ENCODE results near the gene FNDC10.
"Not testable (repeated sequence)": the region's sequence is repeated elsewhere in the genome, so short reads cannot be mapped to it uniquely, and the experiment has no call there.

FNDC10 gene

DNA sequence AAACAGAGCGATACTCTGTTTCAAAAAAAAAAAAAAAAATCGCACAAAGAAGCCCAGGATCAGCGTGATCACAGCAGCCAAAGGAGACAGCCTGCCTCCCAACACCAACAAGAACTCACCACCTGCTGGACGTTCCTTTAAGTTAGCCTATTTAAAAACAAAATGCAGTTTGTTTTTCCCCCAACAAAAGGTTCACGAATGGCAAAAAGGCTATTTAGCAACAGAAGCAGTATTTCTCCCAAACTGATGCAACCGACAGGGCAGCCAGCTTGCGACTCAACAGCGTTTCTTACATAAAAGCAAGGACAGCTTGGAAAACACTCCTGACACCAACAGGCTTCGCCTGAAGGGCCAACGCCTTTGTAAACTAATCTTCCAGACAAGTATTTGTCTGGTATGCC, 32.0 kb downstream of the FNDC10 start:
- in situ Hi-C loops (cut with MboI; ENCODE audit: low sequenced_read_pairs), result no loop called here

DNA sequence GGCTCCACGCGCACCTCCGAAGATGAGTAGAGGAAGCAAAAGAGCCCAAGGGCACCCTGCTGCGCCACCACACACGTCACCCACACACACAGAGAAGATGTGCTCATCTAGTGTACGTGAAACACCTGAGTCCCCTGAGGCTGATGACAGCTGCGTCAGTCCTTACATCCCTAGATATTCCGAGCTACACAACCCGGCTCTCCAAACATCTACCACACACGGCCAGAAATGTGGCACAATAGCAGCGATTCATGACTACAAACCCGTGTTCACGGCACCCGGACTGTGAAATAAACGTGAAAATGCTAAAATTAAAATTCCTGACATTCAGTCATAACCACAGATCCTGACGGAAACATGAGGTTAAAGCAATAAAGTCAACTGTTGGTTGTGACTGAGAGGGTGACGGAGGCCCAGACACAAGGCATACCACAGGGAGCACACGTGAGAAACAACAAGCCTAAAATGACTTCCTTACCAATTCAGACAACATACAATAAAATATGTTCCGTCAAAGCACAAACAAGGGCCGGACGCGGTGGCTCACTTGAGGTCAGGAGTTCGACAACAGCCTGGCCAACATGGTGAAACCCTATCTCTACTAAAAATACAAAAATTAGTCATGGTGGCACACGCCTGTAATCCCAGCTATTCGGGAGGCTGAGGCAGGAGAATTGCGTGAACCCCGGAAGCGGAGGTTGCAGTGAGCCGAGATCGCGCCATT, 32.6 kb downstream of the FNDC10 start:
- in situ Hi-C loops (cut with MboI; ENCODE audit: low sequenced_read_pairs), result no loop called here

DNA sequence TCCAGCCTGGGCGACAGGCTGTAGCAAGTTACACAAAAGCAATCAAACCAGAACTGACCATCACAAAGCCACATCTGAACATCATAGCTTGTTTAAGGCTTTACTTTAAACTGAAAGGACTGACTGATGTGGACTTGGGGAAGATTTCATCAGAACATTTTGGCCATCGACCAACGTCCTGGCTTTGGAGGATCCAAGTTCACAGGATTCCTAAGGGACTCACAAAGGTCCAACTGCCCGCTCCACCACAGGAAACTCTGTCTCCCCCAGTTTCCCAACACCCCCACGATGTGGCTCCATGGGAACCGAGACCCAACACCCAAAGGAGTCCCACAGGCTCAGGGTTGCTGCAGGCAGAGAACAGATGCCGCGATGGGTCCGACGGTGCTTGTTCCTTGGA, 34.6 kb downstream of the FNDC10 start:
- in situ Hi-C loops (cut with MboI; ENCODE audit: low sequenced_read_pairs), result no loop called here

DNA sequence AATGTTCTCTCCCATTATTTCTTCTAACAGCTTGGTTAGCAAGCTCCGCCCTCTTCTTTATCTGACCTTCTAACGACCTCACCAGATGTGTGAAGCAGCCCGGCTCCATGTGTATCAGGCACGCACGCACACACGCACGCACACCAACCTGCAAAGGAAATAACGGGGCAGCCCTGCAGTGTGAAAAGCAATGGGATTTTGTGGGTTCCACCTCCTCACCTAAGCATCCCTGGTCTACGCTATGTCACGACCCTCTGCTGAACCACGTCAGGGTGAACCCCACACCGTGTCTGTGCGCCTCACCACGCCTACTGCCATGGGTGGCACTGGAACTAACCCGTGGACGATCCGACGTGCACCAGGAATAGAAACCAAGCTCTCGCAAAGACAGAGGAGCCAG, 35.7 kb downstream of the FNDC10 start:
- in situ Hi-C loops (cut with MboI; ENCODE audit: low sequenced_read_pairs), result no loop called here

DNA sequence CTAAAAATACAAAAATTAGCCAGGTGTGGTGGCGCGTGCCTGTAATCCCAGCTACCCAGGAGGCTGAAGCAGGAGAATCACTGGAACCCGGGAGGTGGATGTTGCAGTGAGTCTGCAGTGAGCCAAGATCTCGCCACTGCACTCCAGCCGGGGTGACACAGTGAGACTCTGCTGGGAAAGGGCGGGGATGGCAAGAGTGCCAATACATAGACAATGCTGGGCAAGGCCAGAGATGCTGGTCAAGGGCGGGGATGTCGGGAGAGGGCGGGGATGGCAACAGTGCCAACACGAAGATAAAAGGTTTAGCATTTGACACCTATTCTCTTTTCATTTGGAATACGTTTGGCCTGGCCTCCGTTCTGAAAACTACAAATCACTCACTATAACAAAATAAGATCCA, 36.2 kb downstream of the FNDC10 start:
- in situ Hi-C loops (cut with MboI; ENCODE audit: low sequenced_read_pairs), result no loop called here

DNA sequence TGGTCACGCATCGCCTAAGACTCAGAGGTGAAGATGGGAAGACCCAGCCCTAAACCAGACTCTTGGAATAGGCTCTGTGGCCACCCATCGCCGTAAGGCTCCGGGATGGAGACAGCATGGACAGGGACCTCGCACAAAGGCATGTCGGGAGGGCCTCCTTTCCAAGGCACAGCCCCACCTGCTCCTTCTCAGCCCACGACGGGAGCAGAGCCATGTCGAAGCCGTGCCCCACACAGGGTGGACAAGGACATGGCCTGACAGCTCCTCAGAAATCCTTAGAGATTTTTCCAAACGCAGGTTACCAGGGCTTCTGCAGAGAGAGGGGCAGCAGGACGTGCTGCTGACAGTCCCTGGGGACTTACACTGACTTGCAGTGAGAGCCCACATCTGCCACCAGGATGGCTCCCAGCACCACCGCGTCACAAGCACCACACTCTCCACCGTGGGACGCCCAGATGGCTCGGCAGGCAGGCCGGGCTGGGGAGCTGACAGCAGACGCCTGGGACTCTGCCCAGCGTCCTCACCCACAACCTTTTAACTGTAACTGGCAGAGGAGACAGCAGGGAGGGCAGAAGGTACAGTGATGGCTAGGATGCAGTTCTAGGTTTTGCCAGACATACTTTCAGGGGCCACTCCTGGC, 37.3 kb downstream of the FNDC10 start:
- in situ Hi-C loops (cut with MboI; ENCODE audit: low sequenced_read_pairs), result no loop called here

DNA sequence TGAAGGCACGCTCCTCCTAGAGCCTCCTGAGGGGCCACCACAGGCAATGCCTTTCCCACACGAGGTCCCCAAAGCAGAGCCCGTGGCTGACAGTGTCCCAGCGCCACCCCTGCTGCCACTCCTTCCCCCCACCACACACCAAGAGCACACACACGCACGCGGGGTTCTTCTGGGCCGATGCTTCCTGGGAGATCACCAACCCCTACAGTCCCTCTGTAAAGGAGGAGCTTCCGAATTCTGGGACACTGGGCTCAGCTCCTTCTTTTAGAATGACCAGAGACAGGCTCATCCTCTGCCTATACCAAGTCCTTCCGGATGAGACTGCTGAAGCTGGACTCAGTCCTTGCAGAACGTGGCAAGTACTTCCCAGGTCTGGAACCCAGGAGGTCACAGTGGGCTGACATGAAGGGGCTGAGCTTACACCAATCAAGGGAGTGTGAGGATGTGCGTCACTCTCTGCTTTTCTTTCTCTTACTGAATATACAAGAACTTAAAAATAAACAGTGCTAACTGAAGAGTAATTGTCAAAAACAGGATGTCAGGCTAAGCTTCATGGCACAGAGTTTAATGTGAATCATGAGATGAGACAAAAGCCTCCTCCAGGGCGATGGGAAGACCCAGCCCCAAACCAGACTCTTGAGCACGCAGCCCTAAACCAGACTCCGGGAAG, 38.0 kb downstream of the FNDC10 start:
- in situ Hi-C loops (cut with MboI; ENCODE audit: low sequenced_read_pairs), result no loop called here

DNA sequence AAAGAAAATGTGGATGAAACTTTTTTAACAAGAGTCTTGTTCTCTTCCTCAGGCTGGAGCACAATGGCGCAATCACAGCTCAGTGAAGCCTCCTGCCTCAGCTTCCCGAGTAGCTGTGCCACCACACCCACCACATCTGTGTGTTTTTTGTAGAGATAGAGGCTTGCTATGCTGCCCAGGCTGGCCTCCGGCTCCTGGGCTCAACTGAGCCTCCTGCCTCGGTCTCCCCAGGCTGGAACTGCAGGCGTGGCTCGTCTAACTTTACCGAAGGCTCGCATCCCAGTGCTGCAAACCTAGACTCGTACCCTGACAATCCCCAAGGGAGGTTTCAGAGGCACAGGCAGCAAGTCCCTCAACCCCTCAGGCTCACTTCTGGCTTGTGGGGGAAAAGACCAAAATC, 39.8 kb downstream of the FNDC10 start:
- in situ Hi-C loops (cut with MboI; ENCODE audit: low sequenced_read_pairs), result no loop called here

DNA sequence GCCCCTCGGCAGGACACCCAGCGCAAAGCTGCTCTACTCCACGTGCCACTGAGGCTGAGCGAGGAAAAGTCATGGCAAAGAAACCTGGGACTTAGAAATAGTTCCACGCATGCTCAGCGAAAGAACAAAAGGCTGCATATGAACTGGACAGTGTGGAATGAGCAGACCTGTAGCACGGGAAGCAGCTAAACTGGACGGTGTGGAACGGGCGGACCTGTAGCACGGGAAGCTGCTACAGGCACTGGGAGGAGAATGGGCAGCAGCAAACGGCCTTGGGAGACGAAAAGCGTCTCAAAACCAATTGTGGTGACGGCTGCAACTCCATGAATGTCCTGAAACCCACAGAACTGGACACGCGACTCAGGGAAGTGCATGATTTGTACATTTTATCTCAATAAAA, 40.9 kb downstream of the FNDC10 start:
- in situ Hi-C loops (cut with MboI; ENCODE audit: low sequenced_read_pairs), result no loop called here

DNA sequence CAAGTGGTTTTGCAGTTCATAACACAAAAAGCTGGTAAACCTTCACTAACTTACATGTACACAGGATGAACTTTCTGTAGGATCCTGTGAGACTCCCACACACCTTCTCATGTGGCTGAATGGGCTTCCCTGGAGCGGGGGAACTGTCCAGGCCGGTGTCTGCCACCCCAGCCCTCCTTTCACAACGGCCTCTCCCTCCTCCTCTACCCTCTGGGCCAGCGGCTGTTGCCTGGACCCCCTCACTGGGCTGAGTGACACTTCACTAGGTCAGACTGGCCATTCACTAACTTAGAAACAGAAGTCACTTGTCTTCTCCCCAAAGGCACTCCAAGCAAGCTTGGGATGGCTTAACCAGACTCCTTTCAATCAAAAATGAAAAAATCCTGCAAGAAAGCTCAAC, 41.3 kb downstream of the FNDC10 start:
- in situ Hi-C loops (cut with MboI; ENCODE audit: low sequenced_read_pairs), result no loop called here

DNA sequence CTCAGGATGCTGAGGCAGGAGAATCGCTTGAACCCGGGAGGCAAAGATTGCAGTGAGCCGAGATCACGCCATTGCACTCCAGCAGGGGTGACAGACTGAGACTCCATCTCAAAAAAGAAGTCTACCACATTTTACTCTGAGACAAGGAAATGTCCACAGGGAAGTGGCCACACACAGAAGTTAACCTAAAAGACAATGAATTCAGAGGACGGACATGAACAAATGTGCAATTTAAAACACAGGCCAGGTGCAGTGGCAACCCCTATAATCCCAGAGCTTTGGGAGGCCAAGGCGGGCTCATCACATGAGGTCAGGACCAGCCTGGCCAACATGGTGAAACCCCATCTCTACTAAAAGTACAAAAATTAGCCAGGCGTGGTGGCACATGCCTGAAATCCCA, 42.2 kb downstream of the FNDC10 start:
- in situ Hi-C loops (cut with MboI; ENCODE audit: low sequenced_read_pairs), result not testable (repeated sequence)

DNA sequence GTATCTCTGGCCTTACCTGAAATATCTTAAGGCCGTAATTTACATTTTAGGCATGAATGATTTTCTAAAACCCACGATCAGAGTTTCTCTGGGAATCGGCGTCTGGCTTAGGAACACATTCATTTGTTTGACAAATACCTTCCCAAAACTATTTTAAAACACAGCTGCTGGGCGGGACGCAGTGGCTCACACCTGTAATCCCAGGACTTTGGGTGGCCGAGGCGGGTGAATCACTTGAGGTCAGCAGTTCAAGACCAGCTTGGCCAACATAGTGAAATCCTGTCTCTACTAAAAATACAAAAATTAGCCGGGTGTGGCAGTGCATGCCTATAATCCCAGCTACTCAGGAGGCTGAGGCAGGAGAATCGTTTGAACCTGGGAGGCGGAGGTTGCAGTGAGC, 43.0 kb downstream of the FNDC10 start:
- in situ Hi-C loops (cut with MboI; ENCODE audit: low sequenced_read_pairs), result not testable (repeated sequence)

DNA sequence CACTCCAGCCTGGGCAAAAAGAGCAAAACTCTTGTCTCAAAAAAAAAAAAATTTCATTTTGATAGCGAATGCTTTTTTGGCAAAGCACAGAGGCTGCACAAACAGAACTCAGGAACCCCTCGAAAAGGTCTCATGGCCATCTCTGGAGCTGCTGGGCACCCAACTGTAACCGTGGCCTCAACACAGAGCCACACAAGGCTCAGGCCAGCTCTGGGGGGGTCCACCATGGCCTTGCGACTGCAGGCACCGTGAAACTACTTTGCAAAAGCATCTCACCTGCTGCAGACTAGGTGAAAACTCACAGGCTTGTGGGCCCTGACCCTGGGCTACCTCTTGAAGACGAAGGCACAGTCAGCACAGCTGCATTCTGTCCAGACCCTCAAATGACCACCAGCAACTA, 43.4 kb downstream of the FNDC10 start:
- in situ Hi-C loops (cut with MboI; ENCODE audit: low sequenced_read_pairs), result no loop called here

DNA sequence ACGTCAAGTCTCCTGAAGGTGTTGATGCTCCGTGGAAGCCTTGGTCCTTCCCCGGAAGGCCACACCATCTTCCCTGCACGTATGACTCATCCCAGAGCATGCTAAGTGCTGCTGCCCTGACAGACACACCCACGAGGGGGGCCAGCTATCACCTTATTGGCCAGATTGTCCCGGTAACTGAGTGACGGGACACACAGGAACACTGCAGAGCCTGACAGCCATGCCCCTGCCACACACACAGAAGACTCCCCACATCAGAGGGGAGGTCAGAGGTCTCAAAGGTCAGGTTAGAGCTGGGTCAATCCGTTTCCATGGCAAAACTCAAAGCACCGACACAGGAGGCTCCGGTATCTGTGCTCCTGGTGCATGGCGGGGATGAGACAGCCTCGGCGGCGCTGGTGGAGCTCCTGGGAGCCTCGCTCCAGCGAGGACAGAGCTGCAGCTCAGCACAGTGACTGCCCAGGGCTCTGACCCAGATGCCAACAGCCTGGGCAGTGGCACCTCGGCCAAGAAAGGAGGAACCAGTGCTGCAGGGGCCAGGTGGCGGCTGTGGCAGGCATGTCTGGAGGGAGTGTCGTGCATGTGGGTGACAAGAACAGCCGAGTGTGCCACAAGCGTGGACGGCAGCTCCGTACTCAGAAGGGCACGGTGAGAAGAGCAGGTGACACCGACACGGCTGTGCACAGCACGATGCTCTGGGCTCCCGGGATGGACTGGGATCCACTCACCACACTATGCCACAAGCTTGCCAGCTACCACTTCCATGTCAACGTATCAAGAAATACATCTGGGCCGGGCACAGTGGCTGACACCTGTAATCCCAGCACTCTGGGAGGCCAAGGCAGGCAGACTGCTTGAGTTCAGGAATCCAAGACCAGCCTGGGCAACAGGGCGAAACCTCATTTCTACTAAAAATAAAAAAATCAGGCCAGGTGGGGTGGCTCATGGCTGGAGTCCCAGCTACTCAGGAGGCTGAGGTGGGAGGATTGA, 44.7 kb downstream of the FNDC10 start:
- in situ Hi-C loops (cut with MboI; ENCODE audit: low sequenced_read_pairs), result no loop called here

DNA sequence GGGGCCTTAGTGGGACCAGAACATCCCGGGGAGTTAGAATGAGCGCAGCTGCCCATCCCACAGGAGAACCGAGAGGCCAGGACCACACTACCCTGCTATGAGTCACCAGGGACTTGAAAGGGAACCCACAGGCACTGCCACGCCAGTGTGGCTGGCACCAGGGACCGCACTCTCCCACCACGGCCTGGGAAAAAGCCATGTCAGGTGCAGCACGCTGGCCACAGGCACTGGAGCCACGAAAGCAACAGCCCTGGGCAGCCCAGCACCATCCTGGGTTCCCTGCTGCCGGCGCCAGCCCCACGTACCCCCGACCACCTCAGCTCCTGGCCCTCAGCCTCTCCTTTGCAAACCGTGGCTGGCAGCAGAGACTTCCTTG, 45.4 kb downstream of the FNDC10 start:
- in situ Hi-C loops (cut with MboI; ENCODE audit: low sequenced_read_pairs), result no loop called here

DNA sequence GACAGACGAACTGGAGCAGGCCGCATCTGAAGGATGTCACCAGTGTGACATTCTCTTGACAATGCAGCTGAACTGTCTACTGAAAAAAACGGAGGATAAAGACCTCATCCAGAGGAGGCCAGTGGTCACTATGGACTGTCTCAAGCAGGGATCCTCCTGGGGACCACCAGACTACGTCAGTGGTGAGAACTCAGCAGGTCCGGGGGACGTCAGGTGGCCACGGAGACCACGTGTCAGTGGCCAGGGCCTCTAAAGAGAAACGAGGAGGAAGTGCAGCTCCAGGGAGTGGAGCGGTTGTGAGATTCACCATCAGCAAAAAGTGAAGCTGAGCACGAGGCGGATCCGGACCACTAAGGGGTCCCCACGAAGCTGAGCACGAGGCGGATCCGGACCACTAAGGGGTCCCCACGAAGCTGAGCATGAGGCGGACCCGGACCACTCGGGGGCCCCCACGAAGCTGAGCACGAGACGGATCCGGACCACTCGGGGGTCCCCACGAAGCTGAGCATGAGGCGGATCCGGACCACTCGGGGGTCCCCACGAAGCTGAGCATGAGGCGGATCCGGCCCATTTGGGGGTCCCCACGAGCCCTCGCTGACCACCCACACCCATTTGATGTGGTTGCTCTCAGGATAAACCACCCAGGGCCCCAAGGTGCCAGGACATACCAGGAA, 46.0 kb downstream of the FNDC10 start:
- in situ Hi-C loops (cut with MboI; ENCODE audit: low sequenced_read_pairs), result no loop called here

DNA sequence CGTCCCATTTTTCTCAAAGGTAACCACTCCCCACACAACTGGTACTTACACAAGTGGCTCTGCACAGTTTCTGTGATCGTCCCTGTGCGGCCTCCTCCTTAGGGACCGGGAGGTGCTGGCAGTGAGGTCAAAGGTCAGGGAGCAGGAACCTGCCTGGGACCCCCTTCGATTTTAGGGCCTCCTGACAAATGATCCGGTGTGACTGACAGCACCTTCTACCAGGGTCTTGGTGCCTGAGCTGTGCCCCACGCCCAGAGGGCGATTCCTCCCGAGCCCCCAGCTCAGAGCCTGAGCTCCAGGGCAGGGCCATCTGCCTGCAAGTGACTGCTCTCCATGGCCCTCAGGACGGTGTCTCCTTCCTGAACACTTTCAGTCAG, 47.7 kb downstream of the FNDC10 start:
- in situ Hi-C loops (cut with MboI; ENCODE audit: low sequenced_read_pairs), result no loop called here

DNA sequence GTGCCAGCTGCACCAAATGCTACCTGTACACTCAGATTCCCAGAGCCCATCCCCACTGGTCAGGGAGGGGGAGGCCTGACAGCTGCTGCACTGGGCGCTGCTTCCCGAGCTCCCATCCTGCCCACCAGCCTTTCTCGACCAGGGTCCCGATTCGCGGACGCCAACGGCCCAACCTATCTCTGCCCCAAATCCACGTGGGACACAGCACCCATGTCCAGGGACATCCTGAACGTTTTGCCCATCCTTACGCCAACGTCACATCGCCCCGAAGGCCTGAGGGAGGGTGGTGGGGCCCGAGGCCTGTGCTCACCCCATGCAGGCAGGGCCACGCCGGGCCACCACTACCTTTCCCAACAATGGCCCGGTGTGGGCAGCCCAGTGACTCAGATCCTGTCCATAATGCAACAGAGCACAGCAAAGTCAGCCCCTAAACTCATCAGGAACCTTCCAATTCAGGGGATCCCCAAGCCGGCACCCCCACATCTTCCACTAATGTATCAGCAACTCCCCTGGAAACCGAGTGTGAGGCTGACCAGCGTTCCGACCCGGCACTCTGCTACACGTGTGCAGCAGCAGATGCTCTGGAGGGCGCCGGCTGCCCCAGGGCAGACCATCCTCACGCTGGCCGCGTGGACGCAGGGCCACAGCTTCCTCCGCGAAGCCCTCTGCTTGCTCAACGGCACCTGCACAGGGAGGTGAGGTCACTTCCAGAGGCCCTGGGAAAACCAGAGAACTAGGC, 48.2 kb downstream of the FNDC10 start:
- in situ Hi-C loops (cut with MboI; ENCODE audit: low sequenced_read_pairs), result no loop called here

DNA sequence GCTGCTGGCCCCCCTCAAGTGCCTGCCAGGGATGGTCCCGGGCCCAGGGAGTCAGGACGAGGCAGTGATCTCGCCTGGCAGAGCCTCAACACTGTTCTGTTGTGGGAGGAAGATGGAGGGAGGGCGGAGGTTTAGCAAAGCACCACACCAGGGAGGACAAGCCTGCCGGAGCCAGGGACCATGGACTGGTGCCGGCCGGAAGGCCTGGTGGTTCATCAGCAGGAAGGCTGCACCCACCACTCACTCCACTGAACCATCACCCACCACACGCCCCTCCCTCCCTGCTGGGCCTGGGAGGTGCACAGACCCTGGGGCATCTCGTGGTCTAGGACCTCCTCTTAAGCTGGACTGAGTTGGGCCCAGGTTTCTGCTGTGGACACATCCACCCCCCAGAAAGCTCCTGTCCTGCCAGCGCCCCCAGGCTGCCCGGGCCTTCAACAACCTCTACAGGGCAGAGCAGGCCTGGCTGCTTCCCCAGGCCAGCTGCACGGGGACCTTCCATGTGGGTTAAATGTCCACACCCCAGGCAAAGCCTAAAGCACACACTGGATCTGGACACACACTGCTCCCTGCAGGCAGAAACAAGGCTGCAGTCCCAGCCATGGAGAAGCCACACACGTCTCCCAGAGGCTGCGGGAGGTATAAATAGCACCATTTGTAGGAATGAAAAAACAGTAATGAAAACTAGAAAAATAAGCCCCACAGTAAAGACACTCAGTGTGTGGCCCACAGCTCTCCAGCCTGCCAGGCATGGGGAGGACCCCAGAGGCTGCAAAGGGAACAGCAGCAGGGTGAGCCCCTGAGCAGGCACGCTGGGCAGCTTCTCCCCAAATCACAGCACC, 49.1 kb downstream of the FNDC10 start:
- in situ Hi-C loops (cut with MboI; ENCODE audit: low sequenced_read_pairs), result no loop called here
